DND-41 (cell line): Measurements from ENCODE around the gene TCF19.

ENCODE experiments used
- EZH2 ChIP-seq: IDR thresholded peaks from 3 replicates; pipeline ENCODE4 v1.6.1; 2012; ENCODE audit warnings: borderline replicate concordance, low read depth, mild to moderate bottlenecking, moderate library complexity, low read length, inconsistent platforms; ENCODE audit not compliant: severe bottlenecking
- TF ChIP-seq, protein P1 (sequence below): IDR thresholded peaks from 2 replicates; pipeline ENCODE4 v1.5.1; 2012; ENCODE audit warnings: borderline replicate concordance, low read length, moderate library complexity, mild to moderate bottlenecking; ENCODE audit not compliant: poor library complexity, severe bottlenecking; ENCODE audit errors: extremely low read depth

DNA sequence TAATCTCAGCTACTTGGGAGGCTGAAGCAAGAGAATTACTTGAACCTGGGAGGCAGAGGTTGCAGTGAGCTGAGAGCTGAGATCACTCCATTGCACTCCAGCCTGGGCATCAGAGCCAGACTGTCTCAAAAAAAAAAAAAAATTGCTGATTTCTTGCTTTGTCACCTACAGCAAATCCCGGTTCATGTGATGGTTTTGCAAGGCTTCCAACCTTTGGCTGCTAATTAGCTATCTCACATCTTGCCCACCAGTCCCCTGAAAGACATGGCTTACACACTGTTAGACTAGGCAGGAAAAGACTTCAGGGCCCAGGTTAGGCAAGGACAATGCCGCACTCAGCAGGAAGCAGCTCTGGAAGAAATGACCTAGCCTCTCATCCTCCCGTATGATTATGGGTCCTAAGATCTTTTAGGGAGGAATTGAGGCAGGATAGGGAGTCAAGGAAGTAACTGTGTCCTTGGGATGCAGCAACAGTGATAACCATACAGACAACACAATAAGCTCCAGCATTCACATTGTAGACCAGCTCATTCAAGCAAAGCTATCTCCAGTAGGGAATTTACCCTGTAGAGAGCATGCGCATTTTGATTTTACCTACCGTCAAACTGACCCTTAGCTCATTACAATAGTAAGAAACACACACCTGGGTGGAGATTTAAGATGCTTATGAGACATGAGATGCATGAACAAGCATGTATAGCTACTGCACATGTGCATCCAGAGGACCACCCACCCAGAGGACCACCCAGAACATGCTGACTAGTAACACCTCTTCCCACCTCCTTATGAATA, 52.5 kb downstream of the TCF19 start:
- TF ChIP-seq, protein P1, sequence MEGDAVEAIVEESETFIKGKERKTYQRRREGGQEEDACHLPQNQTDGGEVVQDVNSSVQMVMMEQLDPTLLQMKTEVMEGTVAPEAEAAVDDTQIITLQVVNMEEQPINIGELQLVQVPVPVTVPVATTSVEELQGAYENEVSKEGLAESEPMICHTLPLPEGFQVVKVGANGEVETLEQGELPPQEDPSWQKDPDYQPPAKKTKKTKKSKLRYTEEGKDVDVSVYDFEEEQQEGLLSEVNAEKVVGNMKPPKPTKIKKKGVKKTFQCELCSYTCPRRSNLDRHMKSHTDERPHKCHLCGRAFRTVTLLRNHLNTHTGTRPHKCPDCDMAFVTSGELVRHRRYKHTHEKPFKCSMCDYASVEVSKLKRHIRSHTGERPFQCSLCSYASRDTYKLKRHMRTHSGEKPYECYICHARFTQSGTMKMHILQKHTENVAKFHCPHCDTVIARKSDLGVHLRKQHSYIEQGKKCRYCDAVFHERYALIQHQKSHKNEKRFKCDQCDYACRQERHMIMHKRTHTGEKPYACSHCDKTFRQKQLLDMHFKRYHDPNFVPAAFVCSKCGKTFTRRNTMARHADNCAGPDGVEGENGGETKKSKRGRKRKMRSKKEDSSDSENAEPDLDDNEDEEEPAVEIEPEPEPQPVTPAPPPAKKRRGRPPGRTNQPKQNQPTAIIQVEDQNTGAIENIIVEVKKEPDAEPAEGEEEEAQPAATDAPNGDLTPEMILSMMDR: no peak
- no peak for TF ChIP-seq EZH2
